Measurements from ENCODE around the gene THAP11. TPM values are rescaled to one million over a fixed set of nuclear protein-coding genes. Genes with fewer than 3 reads are reported as not detected.

Gene THAP11
- total RNA-seq, 4 donors from 2014 or later, result 21.2 to 36.9 (median 34.0) TPM

DNA sequence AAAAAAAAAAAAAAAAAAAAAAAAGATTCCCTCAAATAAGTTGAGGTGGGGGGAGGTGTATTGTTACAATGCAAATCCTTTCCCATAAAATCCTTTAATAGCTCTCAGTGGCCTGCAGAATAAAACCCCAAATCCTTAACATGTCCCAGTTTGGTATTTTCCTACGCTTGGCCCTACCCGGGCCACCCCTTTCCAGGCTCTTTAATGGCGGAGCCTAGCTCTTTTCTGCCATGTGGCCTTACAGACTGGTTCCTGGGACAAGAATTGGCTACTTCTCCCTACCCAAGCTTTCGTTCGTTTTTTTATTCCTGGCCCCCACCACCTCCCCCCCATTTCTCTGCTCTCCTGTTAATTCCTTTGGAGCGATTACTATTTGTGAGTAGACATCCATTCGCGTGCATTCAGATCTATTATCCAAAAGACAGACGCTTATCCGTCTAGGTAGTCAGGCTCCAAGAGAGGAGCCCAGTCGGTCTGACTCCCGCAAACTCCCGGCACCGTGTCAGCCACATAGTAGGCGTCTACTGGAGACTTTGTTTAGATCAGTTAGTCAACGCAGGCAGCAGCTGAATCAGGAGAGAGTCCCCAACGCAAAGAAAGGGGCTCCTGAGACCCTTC is 813 bp upstream of the THAP11 start:
- no peak for TF ChIP-seq CTCF (IDR thresholded peaks at IDR 0.05; ENCODE audit: low read depth)

DNA sequence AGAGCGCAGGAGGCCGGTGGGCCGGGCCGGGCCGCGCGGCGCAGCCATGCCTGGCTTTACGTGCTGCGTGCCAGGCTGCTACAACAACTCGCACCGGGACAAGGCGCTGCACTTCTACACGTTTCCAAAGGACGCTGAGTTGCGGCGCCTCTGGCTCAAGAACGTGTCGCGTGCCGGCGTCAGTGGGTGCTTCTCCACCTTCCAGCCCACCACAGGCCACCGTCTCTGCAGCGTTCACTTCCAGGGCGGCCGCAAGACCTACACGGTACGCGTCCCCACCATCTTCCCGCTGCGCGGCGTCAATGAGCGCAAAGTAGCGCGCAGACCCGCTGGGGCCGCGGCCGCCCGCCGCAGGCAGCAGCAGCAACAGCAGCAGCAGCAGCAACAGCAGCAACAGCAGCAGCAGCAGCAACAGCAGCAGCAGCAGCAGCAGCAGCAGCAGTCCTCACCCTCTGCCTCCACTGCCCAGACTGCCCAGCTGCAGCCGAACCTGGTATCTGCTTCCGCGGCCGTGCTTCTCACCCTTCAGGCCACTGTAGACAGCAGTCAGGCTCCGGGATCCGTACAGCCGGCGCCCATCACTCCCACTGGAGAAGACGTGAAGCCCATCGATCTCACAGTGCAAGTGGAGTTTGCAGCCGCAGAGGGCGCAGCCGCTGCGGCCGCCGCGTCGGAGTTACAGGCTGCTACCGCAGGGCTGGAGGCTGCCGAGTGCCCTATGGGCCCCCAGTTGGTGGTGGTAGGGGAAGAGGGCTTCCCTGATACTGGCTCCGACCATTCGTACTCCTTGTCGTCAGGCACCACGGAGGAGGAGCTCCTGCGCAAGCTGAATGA is 606 bp downstream of the THAP11 start:
- no peak for TF ChIP-seq CTCF (IDR thresholded peaks at IDR 0.05; ENCODE audit: low read depth)

DNA sequence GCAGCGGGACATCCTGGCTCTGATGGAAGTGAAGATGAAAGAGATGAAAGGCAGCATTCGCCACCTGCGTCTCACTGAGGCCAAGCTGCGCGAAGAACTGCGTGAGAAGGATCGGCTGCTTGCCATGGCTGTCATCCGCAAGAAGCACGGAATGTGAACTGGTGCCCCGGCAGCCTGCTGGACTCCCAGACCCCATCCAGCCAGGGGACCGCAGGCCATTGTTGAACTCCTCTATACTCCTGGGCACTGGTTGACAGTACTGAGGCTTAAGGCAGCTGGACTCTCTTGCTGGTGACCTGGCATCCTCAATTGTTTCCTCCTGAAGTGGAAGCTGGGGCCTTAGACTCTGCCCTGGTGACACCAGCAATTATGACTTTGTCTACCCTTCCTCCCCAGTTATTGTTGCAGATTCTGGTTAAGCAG is 1.2 kb downstream of the THAP11 start:
- TF ChIP-seq CTCF (IDR thresholded peaks at IDR 0.05; ENCODE audit: low read depth), result no peak

DNA sequence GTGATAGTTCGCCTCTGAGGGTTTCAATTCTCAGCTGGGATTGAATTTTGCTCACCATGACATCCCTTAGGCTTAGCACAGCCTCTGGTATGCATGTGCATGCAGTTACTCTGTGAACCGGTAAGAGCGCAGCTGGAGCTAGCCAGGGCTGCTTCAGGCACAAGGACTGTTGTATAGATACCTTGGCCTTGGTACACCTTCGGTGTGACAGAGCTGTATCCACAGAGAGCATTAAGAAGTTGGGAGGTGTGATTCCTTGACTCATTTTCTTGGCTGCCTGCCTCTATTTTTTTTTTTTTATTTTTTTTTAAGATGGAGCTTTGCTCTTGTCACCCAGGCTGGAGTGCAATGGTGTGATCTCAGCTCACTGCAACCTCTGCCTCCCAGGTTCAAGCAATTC is 2.4 kb downstream of the THAP11 start:
- TF ChIP-seq CTCF (IDR thresholded peaks at IDR 0.05; ENCODE audit: low read depth), result no peak

- no peak for TF ChIP-seq CTCF (IDR thresholded peaks at IDR 0.05; ENCODE audit: low read depth)
Measured at GRCh38 chr16:67845291-67846062, 3.4 kb downstream of the THAP11 start.

DNA sequence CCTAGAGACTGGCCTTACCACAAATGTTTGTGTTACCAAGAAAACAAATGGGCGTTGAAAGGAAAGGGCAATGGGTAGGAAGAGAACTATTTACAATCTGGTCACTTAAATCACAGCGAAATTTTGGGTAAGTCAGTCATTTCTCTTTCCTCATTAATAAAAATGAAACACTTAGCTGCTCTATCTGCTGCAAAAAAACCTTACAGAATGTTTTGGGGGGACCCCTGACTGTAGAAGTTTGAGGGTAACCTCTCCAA is 3.9 kb downstream of the THAP11 start:
- TF ChIP-seq CTCF (IDR thresholded peaks at IDR 0.05; ENCODE audit: low read depth), result no peak

All from subcutaneous adipose tissue (tissue), 4 donors.